Epidermal melanocyte (primary cell): ENCODE results near the gene SLC6A20.
"Not testable (repeated sequence)": the region's sequence is repeated elsewhere in the genome, so short reads cannot be mapped to it uniquely, and the experiment has no call there.

ENCODE experiments used
- DNase-seq: peaks from one replicate; pipeline ENCODE4 v3.0.0; 2011; ENCODE audit warnings: low spot score; ENCODE audit not compliant: insufficient read length

SLC6A20 gene

GRCh38 chr3:45759851-45760250 lies 36.5 kb downstream of the SLC6A20 start:
- no peak for DNase-seq

GRCh38 chr3:45758871-45759270 lies 37.5 kb downstream of the SLC6A20 start:
- no peak for DNase-seq

- not testable (repeated sequence) for DNase-seq
Observed at GRCh38 chr3:45757141-45757540, 39.2 kb downstream of the SLC6A20 start.

- DNase-seq = no peak
Observed at GRCh38 chr3:45756055-45756454, 40.3 kb downstream of the SLC6A20 start.

GRCh38 chr3:45754461-45754860 lies 41.9 kb downstream of the SLC6A20 start:
- DNase-seq = no peak

- DNase-seq = no peak
Observed at GRCh38 chr3:45753095-45753494, 43.2 kb downstream of the SLC6A20 start.

- DNase-seq = no peak
Observed at GRCh38 chr3:45751537-45752242, 44.6 kb downstream of the SLC6A20 start.

GRCh38 chr3:45749880-45750279 lies 46.5 kb downstream of the SLC6A20 start:
- DNase-seq = no peak

GRCh38 chr3:45749036-45749600 lies 47.2 kb downstream of the SLC6A20 start:
- not testable (repeated sequence) for DNase-seq

- no peak for DNase-seq
Observed at GRCh38 chr3:45748068-45748467, 48.3 kb downstream of the SLC6A20 start.

- no peak for DNase-seq
Observed at GRCh38 chr3:45746777-45747622, 49.3 kb downstream of the SLC6A20 start.

- no peak for DNase-seq
Observed at GRCh38 chr3:45746165-45746776, 50.1 kb downstream of the SLC6A20 start.

GRCh38 chr3:45742461-45743089 lies 53.8 kb downstream of the SLC6A20 start:
- DNase-seq = no peak

- DNase-seq = no peak
Observed at GRCh38 chr3:45741742-45742460, 54.4 kb downstream of the SLC6A20 start.

- DNase-seq = no peak
Observed at GRCh38 chr3:45741247-45741646, 55.1 kb downstream of the SLC6A20 start.

GRCh38 chr3:45739991-45740390 lies 56.3 kb downstream of the SLC6A20 start:
- no peak for DNase-seq

- no peak for DNase-seq
Observed at GRCh38 chr3:45737234-45737633, 59.1 kb downstream of the SLC6A20 start.

- no peak for DNase-seq
Observed at GRCh38 chr3:45736707-45737106, 59.6 kb downstream of the SLC6A20 start.

GRCh38 chr3:45730409-45731154 lies 65.8 kb downstream of the SLC6A20 start:
- no peak for DNase-seq

- DNase-seq = no peak
Observed at GRCh38 chr3:45729614-45730013, 66.7 kb downstream of the SLC6A20 start.
